ENCODE measurements around the gene RASA3. TPM values are rescaled to one million over a fixed set of nuclear protein-coding genes. Genes with fewer than 3 reads are reported as not detected.
"Not testable (repeated sequence)": the region's sequence is repeated elsewhere in the genome, so short reads cannot be mapped to it uniquely, and the experiment has no call there.

Gene RASA3
- total RNA-seq, 4 donors from 2014 or later, result 28.1 to 73.4 (median 56.8) TPM

DNA sequence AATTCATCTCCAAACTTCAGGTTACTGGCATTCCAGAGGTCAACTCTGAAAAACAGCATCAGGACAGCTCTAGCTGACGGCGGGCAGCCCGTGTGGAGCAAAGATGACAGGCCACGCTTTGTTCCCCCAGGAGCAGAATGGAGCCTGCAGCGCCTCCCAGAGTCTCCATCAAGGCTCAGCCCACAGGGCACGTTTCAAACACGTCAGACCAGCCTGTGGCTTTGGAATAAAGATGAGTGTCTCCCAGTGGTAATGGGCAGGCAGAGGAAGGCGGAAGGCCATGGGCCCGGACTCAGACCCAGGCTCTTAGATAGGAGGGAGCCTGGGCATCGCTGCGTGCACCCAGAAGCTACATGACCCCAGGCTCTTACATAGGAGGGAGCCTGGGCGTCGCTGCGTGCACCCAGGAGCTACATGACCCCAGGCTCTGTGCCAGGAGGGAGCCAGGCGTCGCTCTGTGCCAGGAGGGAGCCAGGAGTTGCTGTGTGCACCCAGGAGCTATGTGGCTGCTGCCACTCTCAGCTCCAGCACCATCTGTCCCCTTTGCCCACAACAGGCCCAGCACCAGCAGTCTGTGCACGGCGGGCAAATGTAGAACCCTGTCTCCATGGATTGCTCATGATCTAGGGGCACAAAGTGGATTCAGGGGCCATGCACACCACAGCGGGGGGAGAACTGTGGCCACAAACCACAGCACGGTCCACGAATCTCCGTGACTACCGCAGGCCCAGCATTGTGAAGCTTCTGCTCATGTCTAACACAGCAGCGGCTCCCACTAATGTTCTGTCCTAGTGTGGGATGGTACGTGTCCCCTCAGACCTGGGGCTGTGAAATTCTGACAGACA lies 110.7 kb downstream of the RASA3 start:
- DNase-seq (ENCODE audit: low spot score) (no peak), ATAC-seq (ENCODE audit: low FRiP score) (no peak)
- TF ChIP-seq, protein P1, sequence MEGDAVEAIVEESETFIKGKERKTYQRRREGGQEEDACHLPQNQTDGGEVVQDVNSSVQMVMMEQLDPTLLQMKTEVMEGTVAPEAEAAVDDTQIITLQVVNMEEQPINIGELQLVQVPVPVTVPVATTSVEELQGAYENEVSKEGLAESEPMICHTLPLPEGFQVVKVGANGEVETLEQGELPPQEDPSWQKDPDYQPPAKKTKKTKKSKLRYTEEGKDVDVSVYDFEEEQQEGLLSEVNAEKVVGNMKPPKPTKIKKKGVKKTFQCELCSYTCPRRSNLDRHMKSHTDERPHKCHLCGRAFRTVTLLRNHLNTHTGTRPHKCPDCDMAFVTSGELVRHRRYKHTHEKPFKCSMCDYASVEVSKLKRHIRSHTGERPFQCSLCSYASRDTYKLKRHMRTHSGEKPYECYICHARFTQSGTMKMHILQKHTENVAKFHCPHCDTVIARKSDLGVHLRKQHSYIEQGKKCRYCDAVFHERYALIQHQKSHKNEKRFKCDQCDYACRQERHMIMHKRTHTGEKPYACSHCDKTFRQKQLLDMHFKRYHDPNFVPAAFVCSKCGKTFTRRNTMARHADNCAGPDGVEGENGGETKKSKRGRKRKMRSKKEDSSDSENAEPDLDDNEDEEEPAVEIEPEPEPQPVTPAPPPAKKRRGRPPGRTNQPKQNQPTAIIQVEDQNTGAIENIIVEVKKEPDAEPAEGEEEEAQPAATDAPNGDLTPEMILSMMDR (IDR thresholded peaks at IDR 0.05), result no peak

DNA sequence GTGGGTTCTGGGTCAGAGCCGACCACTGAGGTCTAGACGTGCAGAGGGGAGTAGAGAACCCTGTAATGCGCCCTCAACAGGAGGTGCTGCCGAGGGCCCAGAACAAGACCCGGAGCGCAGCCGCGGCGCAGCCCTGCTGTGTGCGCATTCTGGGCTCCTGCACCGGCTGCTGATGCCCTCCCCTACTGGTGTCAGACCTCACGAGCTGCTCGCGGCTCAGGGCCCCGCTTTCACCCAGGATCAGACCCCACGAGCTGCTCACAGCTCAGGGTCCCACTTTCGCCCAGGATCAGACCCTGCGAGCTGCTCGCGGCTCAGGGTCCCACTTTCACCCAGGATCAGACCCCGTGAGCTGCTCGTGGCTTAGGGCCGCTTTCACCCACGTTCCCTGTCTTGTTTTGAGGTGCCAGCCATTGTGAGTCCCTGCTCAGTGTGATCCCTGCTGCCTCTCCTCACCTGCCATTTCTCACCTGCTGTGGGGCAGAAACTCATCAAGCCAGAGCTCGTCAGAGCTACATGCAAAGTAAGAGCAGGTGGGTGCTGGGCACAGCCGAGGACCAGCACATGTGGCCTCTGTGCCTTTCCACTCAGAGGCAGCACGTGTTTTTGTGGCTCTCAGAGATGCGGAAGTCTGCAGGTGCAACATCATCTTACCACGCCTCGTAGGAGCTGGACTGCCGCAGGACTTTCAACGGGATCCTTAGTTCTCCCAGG lies 111.5 kb downstream of the RASA3 start:
- ATAC-seq (ENCODE audit: low FRiP score), result no peak
- DNase-seq (ENCODE audit: low spot score), result no peak
- TF ChIP-seq, protein P1 (IDR thresholded peaks at IDR 0.05), result no peak

DNA sequence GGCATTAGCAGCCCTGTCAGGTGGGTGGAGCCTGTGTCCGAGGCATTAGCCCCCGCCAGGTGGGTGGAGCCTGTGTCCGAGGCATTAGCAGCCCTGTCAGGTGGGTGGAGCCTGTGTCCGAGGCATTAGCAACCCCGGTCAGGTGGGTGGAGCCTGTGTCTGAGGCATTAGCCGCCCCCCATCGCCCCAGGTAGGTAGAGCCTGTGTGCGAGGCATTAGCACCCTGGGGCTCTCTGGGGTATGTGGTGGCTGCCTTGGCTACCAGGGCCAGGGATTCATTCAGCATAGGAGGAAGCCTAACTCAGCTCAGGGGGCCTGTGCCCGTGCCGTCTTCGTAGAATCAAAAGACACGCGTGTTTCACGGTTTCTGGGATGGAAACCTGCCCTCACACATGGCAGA lies 112.3 kb downstream of the RASA3 start:
- ATAC-seq (ENCODE audit: low FRiP score); DNase-seq (ENCODE audit: low spot score): not testable (repeated sequence)

DNA sequence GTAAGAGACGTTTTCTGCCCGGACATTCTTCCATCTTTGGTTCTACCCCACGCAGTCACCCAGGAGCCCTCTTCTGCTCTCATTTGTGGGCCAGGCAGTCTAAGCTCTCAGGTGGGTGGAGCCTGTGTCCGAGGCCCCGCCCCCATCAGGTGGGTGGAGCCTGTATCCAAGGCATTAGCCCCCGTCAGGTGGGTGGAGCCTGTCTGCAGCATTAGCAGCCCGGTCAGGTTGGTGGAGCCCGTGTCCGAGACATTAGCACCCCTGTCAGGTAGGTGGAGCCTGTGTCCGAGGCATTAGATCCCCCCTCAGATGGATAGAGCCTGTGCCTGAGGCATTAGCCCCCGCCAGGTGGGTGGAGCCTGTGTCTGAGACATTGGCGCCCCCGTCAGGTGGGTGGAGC lies 113.1 kb downstream of the RASA3 start:
- ATAC-seq (ENCODE audit: low FRiP score), result no peak
- TF ChIP-seq, protein P1 (IDR thresholded peaks at IDR 0.05), result no peak
- no peak for DNase-seq (ENCODE audit: low spot score)

DNA sequence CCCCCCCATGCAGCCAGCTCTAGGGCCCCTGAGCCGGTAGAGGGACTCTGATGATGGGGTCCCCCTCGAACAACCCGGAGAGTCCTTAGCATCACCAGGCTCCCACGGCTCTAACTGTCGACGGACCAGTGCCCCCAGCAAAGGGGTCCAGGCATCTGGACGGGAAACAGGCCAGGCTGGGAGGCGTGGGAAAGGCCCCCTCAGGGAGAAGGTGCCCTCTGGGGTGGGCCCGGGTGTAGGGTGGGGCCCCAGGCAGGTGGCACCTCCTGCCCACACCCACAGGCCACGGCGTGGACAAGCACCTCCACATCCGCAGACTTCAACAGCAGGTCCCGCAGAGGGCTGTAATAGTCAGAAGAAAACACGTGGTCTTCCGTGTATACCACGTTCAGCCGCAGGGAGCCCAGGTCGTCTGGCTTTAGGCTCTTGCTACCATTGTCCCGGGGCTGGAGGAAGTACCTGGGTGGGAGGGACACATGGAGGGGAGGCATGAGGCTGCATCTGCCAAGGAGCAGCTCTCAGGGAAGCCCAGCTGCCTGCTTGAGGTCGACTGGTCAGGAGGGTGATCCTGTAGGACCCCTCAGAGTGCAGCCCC lies 113.9 kb downstream of the RASA3 start:
- TF ChIP-seq, protein P1 (IDR thresholded peaks at IDR 0.05), result no peak
- no peak for ATAC-seq (ENCODE audit: low FRiP score)

DNA sequence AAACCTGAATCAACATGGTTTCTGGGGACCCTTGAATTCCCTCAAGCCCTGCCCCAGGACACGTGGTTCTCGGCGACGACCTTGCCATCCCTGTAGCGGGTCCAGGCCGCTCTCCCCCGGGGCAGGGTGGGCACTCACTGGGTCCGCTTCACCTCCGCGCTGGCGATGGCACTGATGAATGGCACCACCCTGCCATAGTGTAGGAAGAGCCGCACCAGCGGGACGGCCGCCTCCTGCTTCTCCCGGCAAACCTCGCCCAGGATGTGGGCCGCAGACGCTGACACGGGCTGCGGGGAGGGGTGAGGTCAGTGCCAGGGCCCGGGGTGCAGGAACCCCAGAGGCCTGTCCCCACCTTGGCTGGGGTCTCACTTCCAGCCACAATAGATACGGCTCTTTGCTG lies 114.5 kb downstream of the RASA3 start:
- no peak for DNase-seq (ENCODE audit: low spot score)
- ATAC-seq (ENCODE audit: low FRiP score), result no peak
- TF ChIP-seq, protein P1 (IDR thresholded peaks at IDR 0.05), result no peak

More for the DNA sequence above, 113.9 kb downstream of the RASA3 start:
- DNase-seq (ENCODE audit: low spot score), result no peak

DNA sequence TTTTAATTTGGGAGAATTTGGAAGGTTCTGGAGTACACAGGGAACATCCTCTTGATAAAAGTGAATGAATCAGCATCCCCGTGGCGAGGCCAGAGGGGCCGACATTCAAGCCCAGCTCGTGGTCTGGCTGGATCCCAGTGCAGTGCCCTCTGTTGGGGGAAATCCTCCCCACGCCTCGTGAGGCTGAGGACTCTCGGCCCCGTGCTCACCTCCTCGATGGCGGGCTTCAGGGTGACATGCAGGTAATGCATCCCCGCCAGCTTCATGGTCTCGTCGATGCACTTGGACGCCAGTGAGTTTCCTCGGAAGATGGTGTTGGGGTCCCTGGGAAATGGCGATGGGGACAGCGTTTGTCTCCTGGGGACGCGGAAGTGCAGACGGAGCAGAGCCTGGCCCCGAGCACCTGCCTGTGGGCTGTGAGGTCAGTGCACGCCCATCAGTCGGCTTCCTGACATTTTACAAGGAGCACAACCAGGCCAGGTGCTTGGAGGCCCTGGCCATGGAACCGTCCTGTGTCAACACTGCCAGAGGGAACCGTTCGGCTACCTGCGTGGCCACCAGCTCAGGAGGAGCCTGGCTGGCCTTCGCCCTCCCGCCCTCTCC lies 115.3 kb downstream of the RASA3 start:
- TF ChIP-seq, protein P1 (IDR thresholded peaks at IDR 0.05), result no peak
- DNase-seq (ENCODE audit: low spot score) (no peak), ATAC-seq (ENCODE audit: low FRiP score) (no peak)
